Measurements from ENCODE around the gene TBXA2R. TPM values are rescaled to one million over a fixed set of nuclear protein-coding genes. Genes with fewer than 3 reads are reported as not detected.

The TBXA2R gene
- total and polyA plus RNA-seq, 2 of the 4 experiments (the other 2 are of a cell fraction): 0.36 to 2.3 TPM

DNA sequence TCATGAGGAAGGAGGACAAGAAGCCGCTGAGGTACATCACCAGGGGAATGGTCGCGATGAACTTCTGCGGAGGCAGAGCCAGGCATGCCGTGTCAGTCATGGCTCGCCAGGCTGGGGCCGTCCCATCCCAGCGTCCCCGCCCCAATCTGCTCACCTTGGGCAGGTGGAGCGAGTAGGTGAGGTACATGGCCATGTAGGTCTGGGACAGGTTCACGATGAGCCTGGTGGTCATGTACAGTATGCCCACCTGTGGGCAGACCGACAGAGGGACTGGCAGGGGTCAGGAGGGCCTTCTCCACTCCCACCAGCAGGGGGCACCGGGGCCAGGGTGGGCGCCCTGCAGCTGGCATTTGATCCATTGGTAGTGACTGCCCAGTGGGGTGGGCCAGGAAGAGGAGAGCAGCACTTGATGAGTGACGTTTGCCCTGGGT is 59.4 kb downstream of the TBXA2R start:
- H2AK9ac ChIP-seq (replicated peaks; ENCODE audit: low read depth, low read length, poor library complexity): no peak overlapping the region
- no peak overlapping the region for H3K27ac ChIP-seq (ENCODE audit: insufficient read depth, low read length)
- H2AFZ ChIP-seq (replicated peaks; ENCODE audit: low read length, poor library complexity): peak overlapping the region; percentile 43
- H3K18ac ChIP-seq (ENCODE audit: low read depth, low read length): no peak overlapping the region
- 100% methylated on average over 3 of the region's 15 CpGs; no CpG with 5 or more reads in 1 of the 2 experiments for WGBS, 2 experiments (ENCODE audit: extremely low coverage in 2 of 2, insufficient read length in 1 of 2)
- H3K4ac ChIP-seq (ENCODE audit: low read depth, low read length): no peak overlapping the region
- no peak overlapping the region for H3K23ac ChIP-seq (ENCODE audit: low read depth, low read length)
- no peak overlapping the region for H3K4me3 ChIP-seq (ENCODE audit: insufficient read depth, low read depth, low read length)
- no peak overlapping the region for H2BK5ac ChIP-seq (ENCODE audit: low read depth, low read length, poor library complexity, severe bottlenecking)
- H2BK15ac ChIP-seq (ENCODE audit: low read depth, low read length): no peak overlapping the region
- H3K36me3 ChIP-seq (ENCODE audit: control insufficient read depth, insufficient read depth, low read length): peaks cover 32% of the 10 kb centered on the region
- no peak overlapping the region for H3K14ac ChIP-seq (replicated peaks; ENCODE audit: low read depth, low read length)
- intact Hi-C loops (cut with micrococcal nuclease): no loop called here
- H3K4me1 ChIP-seq (ENCODE audit: control insufficient read depth, insufficient read depth, low read length): no peaks in the 10 kb centered on the region
- H2AK5ac ChIP-seq (ENCODE audit: low read depth, low read length): no peak overlapping the region
- in situ Hi-C loops (cut with MboI; ENCODE audit: low sequenced_read_pairs): no loop called here
- DNase-seq (no peak), ATAC-seq (ENCODE audit: low read depth) (peak; percentile 48; the same call in 1 of the 2 replicates)
- no peak overlapping the region for H2BK120ac ChIP-seq (ENCODE audit: low read depth, low read length)
- TF ChIP-seq RAD21 (IDR thresholded peaks at IDR 0.05; ENCODE audit: low read length) (peak; percentile 51), MXI1 (IDR thresholded peaks at IDR 0.05; ENCODE audit: borderline replicate concordance, low read depth, low read length) (no peak), RCOR1 (IDR thresholded peaks at IDR 0.05; ENCODE audit: insufficient replicate concordance, low read length) (no peak), MAZ (IDR thresholded peaks at IDR 0.05; ENCODE audit: borderline replicate concordance, low read depth, low read length) (no peak), SMC3 (IDR thresholded peaks at IDR 0.05; ENCODE audit: low read depth, low read length) (peak; percentile 42)
- TF ChIP-seq, protein P1, sequence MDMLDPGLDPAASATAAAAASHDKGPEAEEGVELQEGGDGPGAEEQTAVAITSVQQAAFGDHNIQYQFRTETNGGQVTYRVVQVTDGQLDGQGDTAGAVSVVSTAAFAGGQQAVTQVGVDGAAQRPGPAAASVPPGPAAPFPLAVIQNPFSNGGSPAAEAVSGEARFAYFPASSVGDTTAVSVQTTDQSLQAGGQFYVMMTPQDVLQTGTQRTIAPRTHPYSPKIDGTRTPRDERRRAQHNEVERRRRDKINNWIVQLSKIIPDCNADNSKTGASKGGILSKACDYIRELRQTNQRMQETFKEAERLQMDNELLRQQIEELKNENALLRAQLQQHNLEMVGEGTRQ (IDR thresholded peaks at IDR 0.05; ENCODE audit: low read depth, low read length): no peak
- TF ChIP-seq, protein P2, sequence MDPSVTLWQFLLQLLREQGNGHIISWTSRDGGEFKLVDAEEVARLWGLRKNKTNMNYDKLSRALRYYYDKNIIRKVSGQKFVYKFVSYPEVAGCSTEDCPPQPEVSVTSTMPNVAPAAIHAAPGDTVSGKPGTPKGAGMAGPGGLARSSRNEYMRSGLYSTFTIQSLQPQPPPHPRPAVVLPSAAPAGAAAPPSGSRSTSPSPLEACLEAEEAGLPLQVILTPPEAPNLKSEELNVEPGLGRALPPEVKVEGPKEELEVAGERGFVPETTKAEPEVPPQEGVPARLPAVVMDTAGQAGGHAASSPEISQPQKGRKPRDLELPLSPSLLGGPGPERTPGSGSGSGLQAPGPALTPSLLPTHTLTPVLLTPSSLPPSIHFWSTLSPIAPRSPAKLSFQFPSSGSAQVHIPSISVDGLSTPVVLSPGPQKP (IDR thresholded peaks at IDR 0.05; ENCODE audit: borderline replicate concordance, low read depth, low read length): no peak
- TF ChIP-seq, protein P3, sequence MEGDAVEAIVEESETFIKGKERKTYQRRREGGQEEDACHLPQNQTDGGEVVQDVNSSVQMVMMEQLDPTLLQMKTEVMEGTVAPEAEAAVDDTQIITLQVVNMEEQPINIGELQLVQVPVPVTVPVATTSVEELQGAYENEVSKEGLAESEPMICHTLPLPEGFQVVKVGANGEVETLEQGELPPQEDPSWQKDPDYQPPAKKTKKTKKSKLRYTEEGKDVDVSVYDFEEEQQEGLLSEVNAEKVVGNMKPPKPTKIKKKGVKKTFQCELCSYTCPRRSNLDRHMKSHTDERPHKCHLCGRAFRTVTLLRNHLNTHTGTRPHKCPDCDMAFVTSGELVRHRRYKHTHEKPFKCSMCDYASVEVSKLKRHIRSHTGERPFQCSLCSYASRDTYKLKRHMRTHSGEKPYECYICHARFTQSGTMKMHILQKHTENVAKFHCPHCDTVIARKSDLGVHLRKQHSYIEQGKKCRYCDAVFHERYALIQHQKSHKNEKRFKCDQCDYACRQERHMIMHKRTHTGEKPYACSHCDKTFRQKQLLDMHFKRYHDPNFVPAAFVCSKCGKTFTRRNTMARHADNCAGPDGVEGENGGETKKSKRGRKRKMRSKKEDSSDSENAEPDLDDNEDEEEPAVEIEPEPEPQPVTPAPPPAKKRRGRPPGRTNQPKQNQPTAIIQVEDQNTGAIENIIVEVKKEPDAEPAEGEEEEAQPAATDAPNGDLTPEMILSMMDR (conservative IDR thresholded peaks at IDR 0.05; ENCODE audit: low read depth, low read length): peak; percentile 56
- no peaks in the 10 kb centered on the region for H3K9me1 ChIP-seq (ENCODE audit: insufficient read depth, low read length)
- H3K56ac ChIP-seq (ENCODE audit: extremely low read depth, insufficient read depth, low read length): no peak overlapping the region
- no peak overlapping the region for H4K91ac ChIP-seq (ENCODE audit: insufficient read depth, low read depth, low read length)
- H4K8ac ChIP-seq (ENCODE audit: low read depth in 2 of 2, low read length in 2 of 2): no peak overlapping the region
- H3K9ac ChIP-seq (ENCODE audit: low read depth, low read length): no peak overlapping the region
- ChIA-PET CTCF (no interaction called here), POLR2A (ENCODE audit: unreplicated experiment) (no interaction called here)
- H4K20me1 ChIP-seq (ENCODE audit: insufficient read depth, low read length): peaks cover 36% of the 10 kb centered on the region
- no peaks in the 10 kb centered on the region for H3K9me3 ChIP-seq (ENCODE audit: control insufficient read depth, insufficient read depth, low read length)
- dilution Hi-C loops (cut with HindIII; ENCODE audit: low sequenced_read_pairs, unreplicated experiment): no loop called here
- no peak overlapping the region for H2BK20ac ChIP-seq (ENCODE audit: low read depth, low read length)
- H3K79me1 ChIP-seq (ENCODE audit: low read depth in 1 of 2, low read length in 2 of 2): peaks cover 4 to 24% of the 10 kb centered on the region in 2 experiments; a peak in 3 of 4 replicates
- no peak overlapping the region for H4K5ac ChIP-seq (ENCODE audit: low read depth, low read length)
- no peaks in the 10 kb centered on the region for H3K27me3 ChIP-seq (ENCODE audit: control insufficient read depth, insufficient read depth, low read length)
- no TSS peak for BruUV-seq (replicated peaks)
- no peak overlapping the region for H3K4me2 ChIP-seq (ENCODE audit: low read depth, low read length)
